AG04449 (cell line): Measurements from ENCODE around the gene DIP2C.

ENCODE experiments used
- CTCF ChIA-PET: fragments of 350-600 bp; formaldehyde crosslinking; extraction: SDS; loops from one replicate; lab custom pipeline; 2021; ENCODE audit warnings: antibody characterized with exemption; lab: Yijun Ruan, JAX
- POLR2A ChIA-PET: fragments of 400-600, 350-600 bp; formaldehyde crosslinking; extraction: SDS; loops from one replicate; lab custom pipeline; 2020; ENCODE audit warnings: antibody characterized with exemption, inconsistent platforms; lab: Yijun Ruan, JAX
- DNase-seq: peaks from one replicate; pipeline ENCODE4 v3.0.0-alpha.2; 2010; ENCODE audit warnings: low read depth, low spot score
- H3K4me3 ChIP-seq: 2 replicates; pipeline ENCODE4 v1.5.1; 2011; ENCODE audit warnings: low read depth, mild to moderate bottlenecking, control low read depth, low read length
- CTCF ChIP-seq: IDR thresholded peaks from one replicate; pipeline ENCODE4 v1.5.1; 2011; ENCODE audit warnings: mild to moderate bottlenecking, moderate library complexity, low read length, control low read depth, inconsistent platforms; ENCODE audit not compliant: insufficient read depth; ENCODE audit errors: missing control alignments

DIP2C gene

GRCh38 chr10:392705-393037, 296.8 kb downstream of the DIP2C start:
- H3K4me3 ChIP-seq: no peak overlapping the region
- no peak for DNase-seq
- ChIA-PET POLR2A (no interaction called here), CTCF (no interaction called here)
- no peak for TF ChIP-seq CTCF

GRCh38 chr10:391847-392704, 297.4 kb downstream of the DIP2C start:
- TF ChIP-seq CTCF: no peak
- POLR2A ChIA-PET: interaction anchor here (0.6 kb wide), 1 partner anchor 29 kb away, joined by 3 read pairs; no protein-coding TSS in a partner anchor
- CTCF ChIA-PET: no interaction called here
- H3K4me3 ChIP-seq: no peak overlapping the region
- no peak for DNase-seq

- no peak for DNase-seq
- ChIA-PET CTCF (interaction anchor here (1.2 kb wide), 1 partner anchor 404 kb away, joined by 4 read pairs; no protein-coding TSS in a partner anchor), POLR2A (no interaction called here)
- no peak overlapping the region for H3K4me3 ChIP-seq
- TF ChIP-seq CTCF: no peak
These were observed 298.2 kb downstream of the DIP2C start for GRCh38 chr10:391305-391704.

GRCh38 chr10:390449-391100, 298.9 kb downstream of the DIP2C start:
- POLR2A ChIA-PET: no interaction called here
- no peak overlapping the region for H3K4me3 ChIP-seq
- no peak for TF ChIP-seq CTCF
- DNase-seq: no peak
- CTCF ChIA-PET: interaction anchor here (1.2 kb wide), 1 partner anchor 405 kb away, joined by 4 read pairs; no protein-coding TSS in a partner anchor

GRCh38 chr10:389836-390448, 299.5 kb downstream of the DIP2C start:
- no peak overlapping the region for H3K4me3 ChIP-seq
- POLR2A ChIA-PET: no interaction called here
- no peak for DNase-seq
- CTCF ChIA-PET: no interaction called here
- no peak for TF ChIP-seq CTCF

GRCh38 chr10:389261-389790, 300.1 kb downstream of the DIP2C start:
- no peak for DNase-seq
- ChIA-PET POLR2A (no interaction called here), CTCF (no interaction called here)
- no peak overlapping the region for H3K4me3 ChIP-seq
- TF ChIP-seq CTCF: no peak
